RWPE2 (cell line): ENCODE results near the gene MRTFA.

Experiments used
- ATAC-seq: fragments of 200-7000 bp; cut with Tn5 transposase; 3 replicates; pipeline ENCODE4 v1.9.1; 2021; ENCODE audit warnings: low read depth
- DNase-seq: peaks from one replicate; pipeline ENCODE4 v3.0.0-alpha.2; 2020; ENCODE audit warnings: low spot score
- H3K27ac ChIP-seq: fragments of 450-650 bp; 2 replicates; pipeline ENCODE4 v1.5.1; 2017; ENCODE audit warnings: mild to moderate bottlenecking; ENCODE audit not compliant: poor library complexity, severe bottlenecking
- H3K27me3 ChIP-seq: fragments of 250-450 bp; sonication (Bioruptor Pico); 2 replicates; pipeline ENCODE4 v1.5.1; 2021; ENCODE audit warnings: mild to moderate bottlenecking, moderate library complexity; ENCODE audit not compliant: insufficient read depth, poor library complexity, severe bottlenecking
- H3K36me3 ChIP-seq: fragments of 250-450 bp; sonication (Bioruptor Pico); 2 replicates; pipeline ENCODE4 v1.5.1; 2020; ENCODE audit warnings: low read depth, mild to moderate bottlenecking, moderate library complexity
- H3K4me1 ChIP-seq: fragments of 250-450 bp; sonication (Bioruptor Pico); 2 replicates; pipeline ENCODE4 v1.5.1; 2021; ENCODE audit warnings: mild to moderate bottlenecking, moderate library complexity; ENCODE audit not compliant: insufficient read depth, poor library complexity, severe bottlenecking
- H3K4me3 ChIP-seq: fragments of 250-450 bp; sonication (Bioruptor Pico); 2 replicates; pipeline ENCODE4 v1.5.1; 2021; ENCODE audit warnings: mild to moderate bottlenecking, moderate library complexity; ENCODE audit not compliant: severe bottlenecking
- H3K9me3 ChIP-seq: fragments of 250-450 bp; sonication (Bioruptor Pico); 2 replicates; pipeline ENCODE4 v1.5.1; 2021; ENCODE audit warnings: mild to moderate bottlenecking, moderate library complexity; ENCODE audit not compliant: severe bottlenecking
- TF ChIP-seq, protein P1 (sequence below): fragments of 450-650 bp; IDR thresholded peaks from one replicate; pipeline ENCODE4 v1.5.1; 2017; ENCODE audit warnings: mild to moderate bottlenecking, moderate library complexity; ENCODE audit not compliant: poor library complexity, severe bottlenecking

MRTFA gene

GRCh38 chr22:40674274-40674673 lies 37.8 kb upstream of the MRTFA start:
- TF ChIP-seq, protein P1, sequence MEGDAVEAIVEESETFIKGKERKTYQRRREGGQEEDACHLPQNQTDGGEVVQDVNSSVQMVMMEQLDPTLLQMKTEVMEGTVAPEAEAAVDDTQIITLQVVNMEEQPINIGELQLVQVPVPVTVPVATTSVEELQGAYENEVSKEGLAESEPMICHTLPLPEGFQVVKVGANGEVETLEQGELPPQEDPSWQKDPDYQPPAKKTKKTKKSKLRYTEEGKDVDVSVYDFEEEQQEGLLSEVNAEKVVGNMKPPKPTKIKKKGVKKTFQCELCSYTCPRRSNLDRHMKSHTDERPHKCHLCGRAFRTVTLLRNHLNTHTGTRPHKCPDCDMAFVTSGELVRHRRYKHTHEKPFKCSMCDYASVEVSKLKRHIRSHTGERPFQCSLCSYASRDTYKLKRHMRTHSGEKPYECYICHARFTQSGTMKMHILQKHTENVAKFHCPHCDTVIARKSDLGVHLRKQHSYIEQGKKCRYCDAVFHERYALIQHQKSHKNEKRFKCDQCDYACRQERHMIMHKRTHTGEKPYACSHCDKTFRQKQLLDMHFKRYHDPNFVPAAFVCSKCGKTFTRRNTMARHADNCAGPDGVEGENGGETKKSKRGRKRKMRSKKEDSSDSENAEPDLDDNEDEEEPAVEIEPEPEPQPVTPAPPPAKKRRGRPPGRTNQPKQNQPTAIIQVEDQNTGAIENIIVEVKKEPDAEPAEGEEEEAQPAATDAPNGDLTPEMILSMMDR = no peak
- no peaks in the 10 kb centered on the region for H3K27me3 ChIP-seq
- no peak for ATAC-seq

GRCh38 chr22:40673017-40673416 lies 36.5 kb upstream of the MRTFA start:
- Histone ChIP-seq H3K36me3 (no peaks in the 10 kb centered on the region), H3K9me3 (no peaks in the 10 kb centered on the region), H3K27ac (no peak overlapping the region), H3K4me1 (peaks cover 3% of the 10 kb centered on the region), H3K27me3 (no peaks in the 10 kb centered on the region), H3K4me3 (no peak overlapping the region)
- DNase-seq = no peak
- no peak for ATAC-seq
- TF ChIP-seq, protein P1 = no peak

More at GRCh38 chr22:40674274-40674673, 37.8 kb upstream of the MRTFA start:
- no peak overlapping the region for H3K27ac ChIP-seq
- no peaks in the 10 kb centered on the region for H3K36me3 ChIP-seq
- DNase-seq = no peak
- H3K4me1 ChIP-seq = no peaks in the 10 kb centered on the region
- no peaks in the 10 kb centered on the region for H3K9me3 ChIP-seq
- no peak overlapping the region for H3K4me3 ChIP-seq

DNA sequence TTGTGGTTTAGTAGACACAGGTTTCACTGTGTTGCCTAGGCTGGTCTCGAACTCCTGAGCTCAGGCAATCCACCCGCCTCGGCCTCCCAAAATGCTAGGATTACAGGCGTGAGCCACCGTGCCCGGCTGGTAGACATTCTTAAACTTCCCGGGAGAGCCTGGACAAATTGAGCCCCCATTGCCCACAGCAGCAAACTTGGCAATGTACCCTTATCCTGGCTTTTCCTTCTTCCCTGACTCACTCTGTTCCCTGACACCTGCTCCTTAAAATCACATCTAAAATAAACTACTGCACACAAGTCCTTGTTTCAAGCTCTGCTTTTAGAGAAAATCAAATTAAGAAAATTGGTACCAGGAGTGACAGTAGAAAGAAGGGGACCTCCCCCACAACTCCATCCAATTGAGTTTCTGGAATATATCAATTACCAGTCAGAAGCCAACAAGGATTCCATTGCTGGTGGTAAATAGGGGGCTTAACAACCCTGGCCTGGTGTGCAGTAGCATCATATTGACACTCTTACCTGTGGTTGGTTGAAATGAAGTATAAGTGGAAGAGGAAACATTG lies 35.4 kb upstream of the MRTFA start:
- TF ChIP-seq, protein P1 = no peak
- DNase-seq (no peak), ATAC-seq (no peak)
- Histone ChIP-seq H3K36me3 (no peaks in the 10 kb centered on the region), H3K4me3 (no peak overlapping the region), H3K27me3 (no peaks in the 10 kb centered on the region), H3K27ac (no peak overlapping the region), H3K9me3 (no peaks in the 10 kb centered on the region), H3K4me1 (peaks cover 3% of the 10 kb centered on the region)

DNA sequence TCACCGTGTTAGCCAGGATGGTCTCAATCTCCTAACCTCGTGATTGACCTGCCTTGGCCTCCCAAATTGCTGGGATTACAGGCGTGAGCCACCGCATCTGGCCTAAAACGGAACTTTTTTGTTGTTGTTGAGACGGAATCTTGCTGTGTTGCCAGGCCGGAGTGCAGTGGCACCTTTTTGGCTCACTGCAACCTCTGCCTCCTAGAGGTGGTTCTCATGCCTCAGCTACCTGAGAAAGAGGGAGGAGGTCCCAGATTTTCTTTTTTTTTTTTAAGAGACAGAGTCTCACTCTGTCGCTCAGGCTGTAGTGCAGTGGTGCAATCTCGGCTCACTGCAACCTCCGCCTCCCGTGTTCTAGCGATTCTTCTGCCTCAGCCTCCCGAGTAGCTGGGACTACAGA lies 34.9 kb upstream of the MRTFA start:
- no peaks in the 10 kb centered on the region for H3K9me3 ChIP-seq
- peaks cover 3% of the 10 kb centered on the region for H3K4me1 ChIP-seq
- TF ChIP-seq, protein P1 = no peak
- H3K36me3 ChIP-seq = no peaks in the 10 kb centered on the region
- no peak for ATAC-seq
- DNase-seq = no peak
- no peaks in the 10 kb centered on the region for H3K27me3 ChIP-seq
- H3K27ac ChIP-seq = no peak overlapping the region
- no peak overlapping the region for H3K4me3 ChIP-seq

DNA sequence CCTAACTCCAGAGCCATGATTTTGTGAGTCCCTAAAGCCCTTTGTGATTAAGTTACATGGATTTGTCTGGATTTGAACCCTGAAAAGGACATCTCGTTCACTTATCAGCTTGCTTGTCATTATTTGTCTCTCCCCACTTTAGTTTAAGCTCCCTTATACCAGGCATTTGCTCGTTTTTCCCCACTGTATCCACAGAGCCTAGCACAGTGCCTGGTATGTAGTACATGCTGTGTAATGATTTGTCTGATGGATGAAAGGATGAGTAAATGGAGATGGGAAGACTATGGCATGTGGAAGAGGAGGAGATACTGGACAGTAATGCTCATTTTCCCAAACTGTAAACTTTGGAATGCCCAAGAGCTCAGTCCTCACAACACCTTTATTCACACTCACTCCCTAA lies 33.5 kb upstream of the MRTFA start:
- Histone ChIP-seq H3K9me3 (no peaks in the 10 kb centered on the region), H3K36me3 (no peaks in the 10 kb centered on the region), H3K4me1 (peaks cover 3% of the 10 kb centered on the region), H3K4me3 (no peak overlapping the region), H3K27ac (no peak overlapping the region), H3K27me3 (no peaks in the 10 kb centered on the region)
- ATAC-seq (no peak), DNase-seq (no peak)
- TF ChIP-seq, protein P1 = no peak
